NCI-H2227 (cell line): ENCODE data around the gene ERVK3-1.

ENCODE experiments used
- DNase-seq: peaks from one replicate; lab custom pipeline; 2025; ENCODE audit not compliant: unreplicated experiment; lab: John Stamatoyannopoulos, UW

Gene ERVK3-1

GRCh38 chr19:58357481-58358145, 52.4 kb downstream of the ERVK3-1 start:
- no peak for DNase-seq

- DNase-seq = peak; percentile 91
Observed at GRCh38 chr19:58361900-58362271, 56.7 kb downstream of the ERVK3-1 start.

- peak; percentile 100 for DNase-seq
Observed at GRCh38 chr19:58362272-58362994, 57.3 kb downstream of the ERVK3-1 start, which contains the start of gene ZNF497. Gene ZNF497 (minus strand): TSS chr19:58362751. CDS start chr19:58357635, 5,116 bp downstream.

GRCh38 chr19:58364146-58364545, 59.0 kb downstream of the ERVK3-1 start:
- no peak for DNase-seq
